GM21825 (cell line): Measurements from ENCODE around the gene SPDEF.

Experiments used
- ATAC-seq: cut with Tn5 transposase; IDR thresholded peaks from one replicate; pipeline ENCODE4 v1.9.1; 2021; ENCODE audit warnings: mild to moderate bottlenecking, moderate library complexity; ENCODE audit not compliant: unreplicated experiment

Gene SPDEF

DNA sequence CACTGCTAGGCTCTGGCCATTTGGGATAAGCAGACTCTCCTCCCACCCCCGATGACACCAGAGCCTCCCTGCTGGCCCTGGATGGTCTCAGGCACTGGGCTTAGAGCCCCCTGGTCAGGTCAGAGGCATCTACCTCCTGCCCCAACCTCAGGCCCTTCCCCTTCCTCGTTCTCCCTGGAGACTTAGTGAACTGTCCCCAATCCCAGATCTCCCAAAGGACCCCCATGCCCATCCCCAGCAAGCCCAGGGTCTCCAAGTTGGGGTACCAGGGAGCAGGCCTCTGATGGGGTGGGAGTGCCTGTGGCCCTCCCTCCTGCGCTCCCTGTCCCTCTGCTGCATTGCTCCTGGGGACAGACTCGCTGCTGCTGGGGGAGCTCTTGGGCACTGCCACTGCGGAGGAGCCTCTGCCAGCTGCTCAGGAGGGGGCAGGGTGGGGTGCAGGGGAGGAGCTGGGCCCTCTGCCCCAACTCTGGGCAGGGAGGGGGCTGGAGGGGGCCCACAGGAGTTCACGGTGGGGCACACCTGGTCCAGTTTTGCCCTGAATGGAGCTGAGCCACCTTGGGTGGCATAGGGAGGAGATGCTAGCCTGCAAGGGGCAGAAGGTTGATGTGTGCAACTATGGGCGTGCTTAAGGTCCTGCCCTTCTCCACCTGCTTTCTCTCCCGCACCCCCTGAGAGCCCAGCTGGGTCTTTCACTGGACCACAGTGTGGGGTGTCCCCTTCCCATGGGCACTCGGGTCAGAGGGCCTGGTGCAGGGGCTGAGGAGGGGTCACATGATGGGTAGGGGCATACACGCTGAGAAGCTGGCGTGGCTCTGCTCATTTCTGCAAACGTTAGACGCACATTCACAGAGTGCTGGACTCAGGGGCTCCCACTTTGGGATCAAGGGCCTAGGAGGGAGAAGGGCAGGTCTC lies 40.4 kb downstream of the SPDEF start:
- no peak for ATAC-seq

- no peak for ATAC-seq
Observed at GRCh38 chr6:34514593-34515472, 41.3 kb downstream of the SPDEF start.

DNA sequence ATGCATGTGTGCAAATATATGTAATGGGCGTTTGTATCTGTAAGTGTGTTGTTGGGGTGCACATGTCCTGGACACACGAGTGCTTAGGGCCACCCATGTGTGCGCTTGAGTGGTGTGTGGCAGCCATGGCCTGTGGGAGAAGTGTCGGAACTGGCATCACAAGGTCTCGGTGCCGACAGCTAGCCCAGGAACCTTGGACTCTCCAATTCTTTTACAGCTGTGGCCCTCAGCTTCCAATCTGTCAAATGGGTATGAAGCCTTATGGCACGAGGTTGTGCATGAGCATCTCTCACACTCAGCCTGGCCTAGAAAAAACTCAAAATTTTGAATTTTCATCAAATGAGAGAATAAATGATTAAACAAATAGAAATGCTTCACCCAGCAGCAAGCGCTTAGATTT lies 42.0 kb downstream of the SPDEF start:
- ATAC-seq = no peak

DNA sequence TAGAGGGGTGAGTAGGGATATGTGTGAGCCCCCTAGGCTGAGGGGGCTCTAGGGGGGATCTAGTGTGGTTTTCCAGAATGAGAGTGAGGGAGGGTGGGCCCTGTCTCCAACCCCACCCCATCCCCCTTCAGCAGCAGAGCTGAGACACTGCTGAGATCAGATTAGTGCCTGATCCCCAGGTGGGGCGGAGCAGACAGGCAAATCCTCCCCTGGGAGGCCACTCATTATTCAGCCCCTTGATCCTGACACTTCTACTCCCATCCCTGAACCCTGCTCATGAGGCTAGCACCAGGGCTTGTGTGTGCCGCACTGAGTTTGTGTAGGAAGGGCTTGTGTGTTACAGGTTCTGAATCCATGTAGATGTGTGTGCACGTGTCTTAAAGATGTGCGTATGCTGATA lies 42.5 kb downstream of the SPDEF start:
- ATAC-seq = no peak

DNA sequence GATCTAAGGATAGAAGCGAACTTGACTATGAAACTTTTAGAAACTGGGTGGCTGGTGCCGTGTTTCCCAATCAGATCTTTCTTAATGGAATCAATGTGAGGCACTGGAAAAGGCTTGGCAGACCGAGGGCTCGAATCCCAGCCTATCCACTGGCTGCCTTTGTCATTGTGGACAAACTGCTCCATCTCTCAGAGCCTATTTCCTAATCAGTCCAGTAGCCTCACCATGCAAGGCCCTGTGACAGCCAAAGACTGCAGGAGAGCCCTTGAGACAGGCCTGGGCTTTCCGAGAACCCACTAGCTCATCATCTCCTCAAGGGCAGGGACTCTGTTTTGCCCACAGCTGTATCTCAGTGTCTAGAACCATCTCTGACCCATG lies 43.4 kb downstream of the SPDEF start:
- no peak for ATAC-seq

- ATAC-seq = no peak
Observed at GRCh38 chr6:34511915-34512737, 44.0 kb downstream of the SPDEF start.

GRCh38 chr6:34511214-34511914 lies 44.8 kb downstream of the SPDEF start:
- no peak for ATAC-seq

GRCh38 chr6:34510299-34510698 lies 45.8 kb downstream of the SPDEF start:
- ATAC-seq = no peak

- ATAC-seq = no peak
Observed at GRCh38 chr6:34509782-34510181, 46.3 kb downstream of the SPDEF start.

- ATAC-seq = no peak
Observed at GRCh38 chr6:34508425-34508824, 47.7 kb downstream of the SPDEF start.

DNA sequence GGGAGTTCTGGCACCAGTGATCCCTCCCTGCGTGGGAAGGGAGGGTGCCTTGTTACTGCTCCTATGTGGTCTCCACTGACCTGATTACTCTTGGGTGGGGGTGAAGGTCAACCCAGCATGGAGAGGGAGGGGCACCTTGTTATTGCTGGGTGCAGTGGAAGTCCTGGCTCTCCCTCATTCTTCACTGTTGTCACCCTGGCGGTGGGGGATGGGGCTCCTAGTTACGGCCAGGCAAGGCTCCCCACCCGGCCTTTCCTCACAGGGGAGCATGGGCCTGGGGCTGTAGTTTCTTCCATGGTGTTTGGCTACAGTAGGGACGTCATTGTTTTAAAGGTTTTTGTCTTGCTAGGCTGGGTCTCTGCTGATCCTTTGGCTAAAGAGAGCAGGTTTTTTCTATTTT lies 49.4 kb downstream of the SPDEF start:
- ATAC-seq = no peak

GRCh38 chr6:34497411-34497810 lies 58.7 kb downstream of the SPDEF start:
- ATAC-seq = no peak

DNA sequence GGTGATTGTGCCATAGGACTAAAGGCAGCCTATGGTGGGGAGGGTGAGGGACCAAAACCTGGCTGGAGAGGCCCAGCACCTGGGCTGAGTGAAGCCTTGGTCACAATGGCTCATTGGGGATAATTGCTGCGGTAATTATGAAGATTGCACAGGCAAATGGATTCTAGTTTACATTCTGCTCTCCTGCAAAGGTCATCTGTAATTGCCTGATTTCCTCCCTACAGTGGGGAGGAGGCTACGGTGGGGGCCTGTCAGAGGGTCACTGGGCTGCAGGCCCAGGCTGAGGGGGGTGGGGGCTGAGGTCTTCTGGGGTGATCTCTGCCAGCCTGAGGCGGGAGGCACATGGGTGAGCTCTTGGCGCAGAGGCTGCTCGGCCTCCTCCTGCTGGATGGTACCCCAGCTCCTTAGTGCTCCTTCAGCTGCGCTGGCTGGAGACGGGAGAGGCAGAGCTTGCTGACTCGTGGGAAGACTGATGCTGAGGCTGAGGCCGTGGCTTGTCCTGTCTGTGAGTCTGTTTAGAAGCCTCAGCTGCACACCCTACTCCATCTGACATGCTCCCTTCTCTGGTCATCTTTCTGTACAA lies 59.9 kb downstream of the SPDEF start:
- no peak for ATAC-seq

GRCh38 chr6:34494973-34495372 lies 61.2 kb downstream of the SPDEF start:
- no peak for ATAC-seq

DNA sequence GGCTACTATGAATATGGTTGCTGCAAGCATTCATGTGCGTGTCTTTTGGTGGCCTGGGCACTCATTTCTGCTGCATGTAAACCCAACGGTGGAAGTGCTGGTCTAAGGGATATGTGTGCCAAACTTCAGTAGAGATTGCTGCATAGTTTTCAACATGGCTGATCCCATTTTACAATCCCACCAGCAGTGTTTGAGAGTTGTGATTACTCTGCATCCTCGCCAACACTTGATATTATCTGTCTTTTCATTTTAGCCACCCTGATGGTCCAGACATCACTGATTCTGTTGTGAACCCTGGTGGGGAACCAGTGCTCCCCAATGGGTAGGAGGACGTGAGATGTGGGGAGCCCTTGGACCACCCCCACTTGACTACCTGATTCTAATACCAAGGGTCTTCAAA lies 62.8 kb downstream of the SPDEF start:
- no peak for ATAC-seq

DNA sequence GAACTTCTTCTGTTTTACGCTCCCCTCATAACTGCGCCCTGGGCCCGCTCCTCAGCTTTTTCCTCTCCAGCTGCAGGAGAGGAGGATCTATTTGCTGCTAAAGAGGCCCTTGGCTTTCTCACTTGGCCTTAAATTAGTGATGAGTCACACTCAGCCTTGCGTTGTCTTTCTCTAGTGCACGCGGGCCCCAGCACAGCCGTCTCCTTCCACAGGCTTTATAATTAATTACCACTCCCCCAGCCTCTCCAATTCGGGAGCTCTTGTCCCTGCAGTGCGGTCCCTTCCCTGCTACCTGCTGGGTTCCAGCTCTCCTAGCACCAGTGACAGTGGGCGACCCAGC lies 65.1 kb downstream of the SPDEF start:
- no peak for ATAC-seq

DNA sequence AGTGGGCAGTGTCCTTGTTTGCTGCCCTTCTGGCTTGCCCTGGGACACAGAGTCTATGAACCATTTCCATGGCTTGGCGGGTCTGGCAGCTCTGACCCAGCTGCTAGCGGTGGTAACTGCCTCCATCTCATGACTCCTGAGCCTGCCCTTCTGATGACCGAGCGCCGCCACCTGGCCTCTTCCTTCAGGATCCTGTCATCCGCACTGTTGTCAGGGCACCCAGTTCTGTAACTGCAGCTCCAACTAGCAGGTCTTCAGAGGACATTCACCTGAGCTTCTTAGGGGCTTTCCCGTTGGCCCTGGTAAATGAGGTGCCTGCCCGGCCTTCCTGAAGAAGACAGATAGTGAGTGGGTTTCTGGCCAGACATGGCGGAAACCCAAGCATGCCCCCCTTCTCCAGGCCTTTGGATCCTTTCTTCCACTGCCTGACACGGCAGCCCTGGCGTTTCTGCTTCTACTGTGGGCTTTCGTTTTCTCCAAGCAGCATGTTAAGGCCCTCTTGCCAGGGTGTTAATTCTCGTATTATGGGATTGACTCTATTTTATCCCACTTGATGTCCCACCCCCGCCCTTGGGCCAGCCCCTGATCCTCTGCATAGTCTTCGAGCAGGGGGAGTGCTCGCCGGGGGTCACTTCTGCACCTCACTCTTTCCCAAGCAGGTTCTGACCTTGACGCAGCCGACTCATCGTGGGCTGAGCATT lies 65.6 kb downstream of the SPDEF start:
- no peak for ATAC-seq

- ATAC-seq = no peak
Observed at GRCh38 chr6:34489207-34489805, 66.8 kb downstream of the SPDEF start.
